IPS DF 4.7 (cell line): ENCODE results near the gene NOPCHAP1.

Experiments used
- DNase-seq: peaks from one replicate; pipeline ENCODE4 v3.0.0-alpha.2; 2013; ENCODE audit warnings: low spot score; ENCODE audit errors: extremely low read depth

NOPCHAP1 gene

GRCh38 chr12:105018012-105018411, 31.9 kb downstream of the NOPCHAP1 start:
- no peak for DNase-seq

DNA sequence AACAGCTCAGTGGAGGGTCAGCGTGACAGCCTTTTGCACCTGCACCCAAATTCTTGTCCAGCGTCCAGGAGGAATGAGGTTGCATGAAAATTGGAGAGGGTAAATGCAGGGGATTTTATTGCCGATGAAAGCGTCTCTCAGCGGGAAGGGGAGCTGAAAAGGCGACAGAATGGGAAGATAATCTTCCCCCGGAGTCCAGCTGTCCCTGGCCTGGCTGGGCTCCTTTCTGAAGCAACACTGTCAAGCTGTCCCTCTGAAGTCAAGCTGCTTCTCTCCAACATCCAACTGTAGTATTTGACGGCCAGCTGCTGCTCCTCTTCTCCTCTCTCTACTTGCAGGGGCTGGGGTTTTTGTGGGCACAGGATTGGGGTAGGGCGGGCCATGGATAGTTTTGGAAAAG, 32.7 kb downstream of the NOPCHAP1 start:
- DNase-seq = no peak

DNA sequence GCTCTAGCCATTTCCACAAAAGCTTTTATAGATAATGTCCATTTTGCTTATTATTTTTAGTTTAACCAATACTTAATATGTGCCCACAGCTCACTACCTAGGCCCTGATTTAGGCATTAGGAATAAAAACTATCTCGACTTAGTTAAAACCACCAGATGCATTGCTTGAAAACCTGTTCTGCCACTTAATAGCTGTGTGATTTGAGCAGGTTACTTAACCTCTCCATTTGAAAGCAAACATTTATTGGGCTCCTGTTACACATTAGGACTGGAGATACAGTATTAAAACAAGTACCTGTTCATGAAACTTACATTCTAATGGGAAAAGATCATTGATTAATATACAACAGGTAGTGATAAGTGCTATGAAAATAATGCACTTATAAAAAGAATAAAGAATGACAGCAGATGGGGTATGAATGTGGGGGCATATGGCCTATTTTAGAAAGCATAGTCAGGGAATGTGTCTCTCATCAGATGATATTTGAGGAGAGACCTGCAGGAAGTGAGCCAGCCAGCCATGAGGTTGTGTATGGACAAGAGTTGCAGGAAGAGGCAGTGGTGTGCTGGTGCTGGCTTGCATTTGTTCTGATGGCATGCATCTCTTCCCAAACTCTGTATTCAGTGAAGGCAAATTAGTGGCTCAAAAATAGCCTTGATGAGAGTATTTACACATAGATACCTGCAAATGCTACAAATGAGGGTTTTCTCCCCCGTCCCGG, 34.3 kb downstream of the NOPCHAP1 start:
- DNase-seq = no peak

DNA sequence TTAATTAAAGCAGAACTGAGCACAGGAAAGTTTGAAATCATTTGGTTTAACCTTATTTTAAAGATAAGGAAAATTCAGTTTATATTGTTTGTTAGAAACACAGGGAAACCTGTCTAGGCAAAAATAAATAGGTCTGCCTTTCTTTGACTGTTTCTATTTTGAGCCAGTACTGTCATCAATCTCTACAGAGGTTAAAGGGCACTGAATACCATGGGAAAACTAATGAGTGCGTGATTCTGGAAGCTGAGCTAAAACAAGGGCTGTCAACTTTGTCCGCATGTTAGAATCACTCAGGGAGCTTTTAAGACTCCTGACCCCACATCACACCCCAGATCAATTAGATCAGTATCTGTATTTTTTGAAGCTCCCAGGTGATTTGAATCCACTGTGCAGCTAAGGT, 38.8 kb downstream of the NOPCHAP1 start:
- DNase-seq = no peak

DNA sequence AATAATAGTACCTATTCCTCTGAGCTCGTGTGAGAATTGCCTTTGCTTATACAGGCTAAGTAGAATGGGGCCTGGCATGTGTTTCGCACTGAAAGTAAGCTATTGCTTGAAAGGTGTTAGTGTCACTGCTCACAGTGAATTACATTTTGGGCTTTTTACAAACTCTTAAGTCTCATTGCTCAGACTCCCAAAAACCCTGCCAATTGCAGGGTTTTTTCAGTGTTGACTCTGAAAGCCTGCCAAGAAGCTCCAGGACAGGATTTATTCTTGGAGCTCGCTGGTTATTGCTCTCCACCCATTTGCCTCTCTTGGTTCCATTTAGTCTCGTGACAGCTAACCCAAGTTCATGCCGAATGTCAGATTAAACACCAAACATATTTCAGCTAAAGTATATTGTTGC, 39.8 kb downstream of the NOPCHAP1 start:
- DNase-seq = no peak

GRCh38 chr12:105026411-105026810, 40.3 kb downstream of the NOPCHAP1 start:
- no peak for DNase-seq

DNA sequence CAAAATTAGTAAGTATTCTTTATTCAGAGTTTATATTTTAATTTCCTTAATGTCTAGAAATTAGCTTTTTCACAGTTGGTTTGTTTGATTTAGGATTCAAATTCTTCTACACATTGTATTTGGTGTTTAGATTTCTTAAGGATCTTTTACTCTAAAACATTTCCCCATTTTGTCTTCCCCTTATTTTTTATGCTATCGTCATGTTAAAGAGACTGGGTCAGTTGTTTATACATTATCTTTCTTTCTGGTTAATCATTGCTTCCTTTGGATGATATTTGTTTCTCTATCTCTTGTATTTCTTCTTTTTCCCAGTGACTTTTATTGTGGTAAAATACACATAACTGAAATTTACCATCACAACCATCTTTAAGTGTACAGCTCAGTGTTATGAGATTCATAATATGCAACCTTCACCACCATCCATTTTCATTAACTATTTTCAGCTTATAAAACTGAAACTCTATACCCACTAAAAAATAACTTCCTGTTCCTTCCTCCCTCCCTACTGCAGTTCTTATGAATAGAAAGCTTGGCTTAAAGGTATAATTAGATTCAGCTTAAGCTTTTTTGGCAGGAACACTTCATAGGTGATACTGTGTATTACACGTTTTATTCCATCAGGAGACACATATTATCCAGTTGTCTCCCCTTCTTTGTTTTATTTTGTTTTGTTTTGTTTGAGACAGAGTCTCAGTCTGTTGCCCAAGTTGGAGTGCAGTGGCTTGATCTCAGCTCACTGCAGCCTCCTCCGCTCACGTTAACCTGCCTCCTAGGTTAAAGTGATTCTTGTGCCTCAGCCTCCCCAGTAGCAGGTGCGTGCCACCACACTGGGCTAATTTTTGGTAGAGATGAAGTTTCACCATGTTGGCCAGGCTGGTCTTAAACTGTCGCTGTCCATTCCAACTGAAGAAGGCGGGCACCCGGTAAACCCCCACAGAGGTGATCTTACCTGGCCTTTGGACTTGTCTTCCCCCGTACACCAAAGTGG, 45.0 kb downstream of the NOPCHAP1 start:
- DNase-seq = no peak

DNA sequence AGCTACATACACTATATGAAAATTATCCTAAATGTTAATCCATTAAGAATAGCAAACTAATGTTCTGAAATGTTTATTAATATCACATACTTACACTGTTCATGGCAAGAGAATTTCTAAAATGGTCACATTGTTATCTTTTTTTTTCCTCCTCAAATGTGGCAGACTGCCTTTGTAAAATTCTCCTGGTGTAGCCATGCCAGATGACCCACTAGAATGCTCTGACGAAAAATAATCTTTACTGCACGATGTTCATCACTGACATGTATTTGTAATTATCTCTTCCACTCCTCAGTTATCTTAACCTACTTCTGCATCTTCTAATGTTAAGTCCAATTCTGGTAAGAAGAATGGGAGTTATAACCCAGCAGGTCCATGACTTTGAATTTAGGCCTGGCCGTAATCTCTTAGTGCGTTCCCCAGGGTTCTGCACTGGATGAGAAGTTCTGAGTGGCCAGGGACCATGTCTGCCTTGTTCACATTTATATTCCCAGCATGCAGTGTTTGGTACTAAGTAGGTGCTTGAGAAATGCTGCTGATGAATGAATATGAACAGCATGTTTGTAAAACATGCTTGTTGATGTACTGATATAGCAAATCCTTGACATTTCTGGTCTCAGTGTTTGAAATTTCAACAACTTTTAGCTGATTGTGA, 46.7 kb downstream of the NOPCHAP1 start:
- no peak for DNase-seq

DNA sequence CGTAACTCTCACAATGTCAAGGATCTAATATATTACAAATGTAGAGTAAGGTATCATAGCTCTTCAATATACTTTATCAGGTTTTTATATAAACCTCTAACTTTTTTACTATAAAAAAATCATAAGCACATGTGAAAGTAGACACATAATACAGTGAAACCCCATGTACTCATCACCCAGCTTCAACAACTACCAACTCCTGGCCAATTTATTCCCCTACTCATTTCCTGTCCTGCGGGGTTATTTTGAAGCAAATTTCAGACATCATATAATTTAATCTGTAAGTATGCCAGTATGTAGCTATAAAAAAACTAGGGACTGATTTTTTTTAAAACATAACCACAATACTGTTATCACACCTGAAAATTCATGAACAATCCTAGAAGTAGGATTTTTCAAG, 47.7 kb downstream of the NOPCHAP1 start:
- DNase-seq = no peak
